Stimulated activated CD4-positive, alpha-beta T cell treated with anti-CD3 and anti-CD28 coated beads, Interleukin-15, amount 100 ng/mL, for 24 hours (primary cell): ENCODE data around the gene MAP3K5.

ENCODE experiments used
- DNase-seq: peaks from one replicate; pipeline ENCODE4 v3.0.0-alpha.2; 2020

Gene MAP3K5

GRCh38 chr6:136528477-136528876 is 263.8 kb downstream of the MAP3K5 start:
- no peak for DNase-seq

- DNase-seq: no peak
Measured at GRCh38 chr6:136527831-136528230, 264.4 kb downstream of the MAP3K5 start.

GRCh38 chr6:136526937-136527336 is 265.3 kb downstream of the MAP3K5 start:
- DNase-seq: no peak

GRCh38 chr6:136526196-136526930 is 265.9 kb downstream of the MAP3K5 start:
- peak; percentile 51 for DNase-seq

- DNase-seq: no peak
Measured at GRCh38 chr6:136525586-136526195, 266.6 kb downstream of the MAP3K5 start.

- no peak for DNase-seq
Measured at GRCh38 chr6:136524936-136525413, 267.3 kb downstream of the MAP3K5 start.

GRCh38 chr6:136524339-136524935 is 267.8 kb downstream of the MAP3K5 start:
- no peak for DNase-seq

GRCh38 chr6:136523196-136523595 is 269.1 kb downstream of the MAP3K5 start:
- no peak for DNase-seq

- DNase-seq: no peak
Measured at GRCh38 chr6:136522636-136523035, 269.6 kb downstream of the MAP3K5 start.

- DNase-seq: no peak
Measured at GRCh38 chr6:136521911-136522310, 270.4 kb downstream of the MAP3K5 start.

- no peak for DNase-seq
Measured at GRCh38 chr6:136521427-136521826, 270.9 kb downstream of the MAP3K5 start.

- DNase-seq: no peak
Measured at GRCh38 chr6:136520517-136520916, 271.8 kb downstream of the MAP3K5 start.

- DNase-seq: no peak
Measured at GRCh38 chr6:136517582-136517981, 274.7 kb downstream of the MAP3K5 start.

- no peak for DNase-seq
Measured at GRCh38 chr6:136517002-136517401, 275.3 kb downstream of the MAP3K5 start.

- DNase-seq: no peak
Measured at GRCh38 chr6:136514591-136514990, 277.7 kb downstream of the MAP3K5 start.

GRCh38 chr6:136511926-136512325 is 280.4 kb downstream of the MAP3K5 start:
- DNase-seq: no peak

- DNase-seq: no peak
Measured at GRCh38 chr6:136511397-136511796, 280.9 kb downstream of the MAP3K5 start.

GRCh38 chr6:136510782-136511181 is 281.5 kb downstream of the MAP3K5 start:
- DNase-seq: peak; percentile 32

- DNase-seq: peak; percentile 39
Measured at GRCh38 chr6:136510299-136510698, 282.0 kb downstream of the MAP3K5 start.

GRCh38 chr6:136508725-136509392 is 283.4 kb downstream of the MAP3K5 start:
- DNase-seq: no peak
